GM18507 (cell line): ENCODE results near the gene TENM4.

Source experiments
- DNase-seq: peaks from one replicate; pipeline ENCODE4 v3.0.0; 2011; ENCODE audit warnings: low read depth; ENCODE audit not compliant: insufficient read length; ENCODE audit errors: extremely low spot score
- FAIRE-seq: peaks from 2 replicates; lab custom pipeline; 2011; peaks lifted over from hg19 to GRCh38; lab: Jason Lieb, UNC

The TENM4 gene

GRCh38 chr11:79363861-79364378 is 76.9 kb downstream of the TENM4 start:
- DNase-seq (no peak), FAIRE-seq (no peak)

DNA sequence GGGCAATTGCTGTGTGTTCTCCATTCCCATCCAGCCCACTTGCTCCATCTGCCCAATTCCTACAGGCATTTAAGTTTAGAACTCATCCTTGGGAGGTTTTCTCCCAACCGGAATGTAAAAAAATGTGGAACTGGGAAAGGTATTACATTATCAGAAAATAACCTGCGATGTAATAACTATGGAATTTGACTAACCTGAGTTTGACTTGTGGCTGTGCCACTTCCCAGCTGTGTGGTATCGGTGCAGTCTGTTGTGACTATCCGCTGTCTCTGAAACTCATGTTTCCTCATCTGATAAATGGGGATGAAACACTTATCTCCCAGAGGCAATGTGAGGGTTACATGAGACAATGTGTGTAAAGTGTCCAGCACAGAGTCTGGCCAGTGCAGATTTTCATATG is 77.6 kb downstream of the TENM4 start:
- DNase-seq (no peak), FAIRE-seq (no peak)

- DNase-seq (no peak), FAIRE-seq (no peak)
These were observed 78.0 kb downstream of the TENM4 start for GRCh38 chr11:79362821-79363220.

- DNase-seq: no peak
- no peak for FAIRE-seq
These were observed 78.5 kb downstream of the TENM4 start for GRCh38 chr11:79362206-79362757.

GRCh38 chr11:79358258-79358657 is 82.6 kb downstream of the TENM4 start:
- FAIRE-seq: no peak
- DNase-seq: no peak

DNA sequence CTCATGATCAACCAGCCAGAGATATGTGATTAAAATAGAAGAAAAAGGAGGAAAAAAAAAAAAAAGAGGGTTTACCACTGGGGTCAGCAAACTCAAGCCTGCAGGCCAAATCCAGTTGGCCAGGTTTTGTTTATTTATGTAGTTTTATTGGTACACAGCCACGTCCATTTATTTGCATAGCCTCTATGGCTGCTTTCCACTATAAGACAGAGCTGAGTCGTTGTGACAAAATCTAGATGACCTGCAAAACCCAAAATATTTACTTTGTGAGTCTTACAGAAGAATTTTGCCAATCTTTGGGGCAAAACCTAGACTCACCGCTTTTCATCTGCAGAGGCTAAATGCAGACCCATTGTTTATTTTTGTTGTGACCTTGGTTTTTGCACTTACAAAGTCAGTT is 87.1 kb downstream of the TENM4 start:
- FAIRE-seq: no peak
- DNase-seq: no peak

GRCh38 chr11:79352349-79352703 is 88.5 kb downstream of the TENM4 start:
- FAIRE-seq: no peak
- no peak for DNase-seq

GRCh38 chr11:79348976-79349682 is 91.7 kb downstream of the TENM4 start:
- FAIRE-seq (no peak), DNase-seq (no peak)

- DNase-seq: no peak
- no peak for FAIRE-seq
These were observed 94.8 kb downstream of the TENM4 start for GRCh38 chr11:79346021-79346420.

DNA sequence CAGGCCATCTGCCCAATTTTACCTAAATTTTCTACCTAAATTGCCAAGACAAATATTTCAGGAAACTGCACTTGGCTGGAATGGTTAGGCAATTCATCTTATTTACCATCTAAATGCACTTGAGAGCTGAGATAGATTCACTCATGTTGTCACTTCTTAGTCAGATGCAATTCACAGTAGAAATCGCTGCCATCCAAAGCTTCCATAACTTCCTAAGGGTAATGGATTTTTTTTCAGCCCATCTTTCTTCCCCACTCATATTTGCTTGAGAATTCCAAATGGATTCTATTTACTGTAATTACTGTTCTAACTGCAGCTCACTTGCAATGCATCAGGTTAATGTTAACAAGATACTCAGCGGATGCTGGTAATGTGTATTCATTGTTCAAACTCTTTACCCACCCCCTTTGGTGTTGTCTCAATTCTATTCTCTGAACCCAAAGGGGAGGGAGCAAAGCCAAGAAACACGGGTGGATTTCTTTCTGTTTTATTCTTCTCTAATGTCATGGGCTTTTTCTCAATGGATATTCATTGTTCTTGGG is 96.0 kb downstream of the TENM4 start:
- FAIRE-seq (no peak), DNase-seq (no peak)

GRCh38 chr11:79342686-79343085 is 98.1 kb downstream of the TENM4 start:
- no peak for FAIRE-seq
- no peak for DNase-seq

GRCh38 chr11:79342236-79342635 is 98.6 kb downstream of the TENM4 start:
- DNase-seq (no peak), FAIRE-seq (no peak)

DNA sequence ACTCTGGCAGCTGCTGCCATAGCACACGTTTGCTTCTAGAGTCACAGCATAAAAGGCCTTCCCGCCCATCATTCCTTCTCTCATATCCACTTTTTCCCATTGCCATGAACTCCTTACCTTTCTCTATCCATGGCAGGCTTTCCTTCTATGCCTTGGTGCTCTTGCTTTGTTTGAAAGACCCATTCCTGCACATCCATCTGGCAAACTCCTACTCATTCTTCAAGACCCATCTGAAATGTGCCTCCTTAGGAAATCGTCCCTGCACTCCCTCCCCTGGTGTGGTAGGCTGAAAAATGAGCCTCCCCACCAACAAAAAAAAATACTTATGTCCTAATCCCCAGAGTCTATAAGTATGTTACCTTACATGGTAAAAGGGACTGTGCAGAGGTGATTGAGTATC is 100.3 kb downstream of the TENM4 start:
- DNase-seq (no peak), FAIRE-seq (no peak)

GRCh38 chr11:79336797-79337517 is 103.9 kb downstream of the TENM4 start:
- FAIRE-seq (no peak), DNase-seq (no peak)

GRCh38 chr11:79335681-79336080 is 105.1 kb downstream of the TENM4 start:
- no peak for DNase-seq
- FAIRE-seq: no peak

DNA sequence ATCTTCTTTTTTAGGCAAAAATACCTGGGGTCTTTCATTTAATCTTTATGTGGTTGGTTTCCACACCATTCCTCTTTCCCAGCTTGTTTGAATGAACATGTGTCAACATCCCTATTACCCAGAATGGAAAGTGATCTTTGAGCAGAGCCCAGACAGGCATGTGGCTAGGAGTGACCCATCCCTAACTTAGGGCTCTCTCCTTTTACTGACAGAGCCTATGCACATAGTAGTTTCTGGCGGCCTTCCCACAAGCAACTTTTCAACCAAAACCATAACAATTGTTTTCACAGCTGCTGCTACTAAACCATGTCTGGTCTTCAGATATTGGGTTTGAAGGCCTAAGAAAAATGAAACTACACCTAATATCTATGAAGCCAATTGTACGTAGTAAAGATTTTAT is 107.5 kb downstream of the TENM4 start:
- no peak for FAIRE-seq
- DNase-seq: no peak

- FAIRE-seq (no peak), DNase-seq (no peak)
These were observed 108.8 kb downstream of the TENM4 start for GRCh38 chr11:79332017-79332416.

DNA sequence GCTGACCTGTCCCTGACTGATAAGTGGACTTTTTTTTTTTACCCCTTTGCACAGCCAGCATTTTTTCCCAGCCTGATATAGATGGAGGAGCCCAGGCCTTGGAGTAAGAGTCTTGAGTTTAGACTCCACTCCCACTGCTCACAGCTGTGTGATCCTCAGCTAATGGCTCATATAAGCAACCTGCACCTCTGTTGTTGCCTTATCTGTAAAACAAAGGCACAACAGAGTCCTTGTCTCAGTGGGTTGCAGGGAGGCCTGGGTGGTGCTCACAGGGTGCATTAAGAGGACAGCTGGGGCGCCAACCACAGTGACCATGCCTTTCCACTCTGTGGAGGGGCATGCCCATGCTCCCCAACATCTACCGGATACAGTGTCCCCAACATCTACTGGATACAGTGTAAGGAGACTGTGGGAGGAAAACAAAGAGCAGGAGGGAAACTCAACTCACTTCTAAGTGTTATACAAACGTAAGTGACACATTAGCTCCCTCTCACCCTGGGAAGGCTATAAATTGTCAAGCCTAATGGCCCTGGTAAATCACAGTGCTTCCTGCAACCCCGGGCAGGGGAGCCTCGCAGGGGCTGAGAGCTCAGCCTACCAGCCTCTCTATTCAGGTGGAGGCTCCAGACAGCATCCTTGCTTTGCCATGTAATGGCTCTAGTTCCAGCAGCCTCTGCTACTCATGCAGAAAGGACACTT is 109.5 kb downstream of the TENM4 start:
- no peak for DNase-seq
- no peak for FAIRE-seq

- FAIRE-seq (no peak), DNase-seq (no peak)
These were observed 110.2 kb downstream of the TENM4 start for GRCh38 chr11:79330651-79331050.

DNA sequence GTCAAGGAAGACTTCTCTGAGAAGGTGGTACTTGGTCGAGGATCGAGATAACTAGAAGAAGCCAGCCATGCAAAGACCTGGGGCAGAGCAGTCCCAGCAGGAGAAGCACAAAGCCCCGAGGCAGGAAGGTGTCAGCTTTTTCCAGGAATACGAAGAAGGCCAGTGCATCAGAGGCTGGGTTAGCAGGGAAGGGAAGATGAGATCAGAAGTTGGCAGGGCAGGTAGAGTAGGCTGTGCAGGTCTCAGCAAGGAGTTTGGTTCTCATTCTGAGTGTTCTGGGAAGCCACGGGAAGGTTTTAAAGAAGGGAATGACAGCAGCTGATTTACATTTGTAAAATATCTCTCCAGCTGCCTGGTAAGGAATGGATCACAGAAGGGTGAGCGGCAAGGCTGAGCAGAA is 111.3 kb downstream of the TENM4 start:
- no peak for FAIRE-seq
- DNase-seq: no peak
